HG03378 (cell line): ENCODE data around the gene CYP4V2.

ENCODE experiments used
- ATAC-seq: cut with Tn5 transposase; IDR thresholded peaks from one replicate; pipeline ENCODE4 v1.9.1; 2021; ENCODE audit warnings: mild to moderate bottlenecking, moderate library complexity; ENCODE audit not compliant: unreplicated experiment

CYP4V2 gene

DNA sequence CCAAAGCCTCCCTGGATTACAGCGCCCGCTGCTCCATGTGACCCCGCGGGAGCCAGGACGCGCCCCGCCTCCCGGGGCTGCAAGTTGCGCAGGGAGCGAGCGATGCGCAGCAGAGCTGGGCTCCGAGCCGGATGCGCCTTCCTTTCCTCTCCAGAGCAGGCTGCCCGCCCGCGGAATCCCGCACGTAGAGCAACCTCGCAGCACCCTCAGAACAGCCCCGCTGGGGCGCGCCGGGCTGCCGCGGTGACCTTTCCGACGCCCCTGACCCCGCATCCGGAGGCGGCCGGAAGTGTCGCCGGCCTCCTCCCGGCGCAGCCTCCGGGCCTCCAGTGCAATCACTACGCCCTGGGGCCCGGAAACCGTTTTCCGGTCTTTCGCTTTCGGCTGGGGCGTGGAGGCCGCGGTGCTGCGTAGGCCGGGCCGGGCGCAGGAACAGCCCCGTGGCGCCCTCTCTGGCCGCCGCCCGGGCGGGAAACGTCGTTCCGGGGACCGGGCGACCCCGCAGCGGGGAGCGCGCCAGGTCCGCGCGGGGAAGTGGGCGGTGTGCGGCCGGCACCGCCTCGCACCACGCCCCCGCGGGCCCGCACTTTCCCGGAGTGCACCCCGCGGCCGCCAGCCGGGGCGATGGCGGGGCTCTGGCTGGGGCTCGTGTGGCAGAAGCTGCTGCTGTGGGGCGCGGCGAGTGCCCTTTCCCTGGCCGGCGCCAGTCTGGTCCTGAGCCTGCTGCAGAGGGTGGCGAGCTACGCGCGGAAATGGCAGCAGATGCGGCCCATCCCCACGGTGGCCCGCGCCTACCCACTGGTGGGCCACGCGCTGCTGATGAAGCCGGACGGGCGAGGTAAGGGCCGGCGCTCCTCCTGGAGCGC lies at the start of gene CYP4V2:
CYP4V2 (plus strand) TSS at position 368 of the 866 bp plus-strand sequence; CDS start at position 625, 257 bp downstream.
- ATAC-seq: peak; percentile 79

DNA sequence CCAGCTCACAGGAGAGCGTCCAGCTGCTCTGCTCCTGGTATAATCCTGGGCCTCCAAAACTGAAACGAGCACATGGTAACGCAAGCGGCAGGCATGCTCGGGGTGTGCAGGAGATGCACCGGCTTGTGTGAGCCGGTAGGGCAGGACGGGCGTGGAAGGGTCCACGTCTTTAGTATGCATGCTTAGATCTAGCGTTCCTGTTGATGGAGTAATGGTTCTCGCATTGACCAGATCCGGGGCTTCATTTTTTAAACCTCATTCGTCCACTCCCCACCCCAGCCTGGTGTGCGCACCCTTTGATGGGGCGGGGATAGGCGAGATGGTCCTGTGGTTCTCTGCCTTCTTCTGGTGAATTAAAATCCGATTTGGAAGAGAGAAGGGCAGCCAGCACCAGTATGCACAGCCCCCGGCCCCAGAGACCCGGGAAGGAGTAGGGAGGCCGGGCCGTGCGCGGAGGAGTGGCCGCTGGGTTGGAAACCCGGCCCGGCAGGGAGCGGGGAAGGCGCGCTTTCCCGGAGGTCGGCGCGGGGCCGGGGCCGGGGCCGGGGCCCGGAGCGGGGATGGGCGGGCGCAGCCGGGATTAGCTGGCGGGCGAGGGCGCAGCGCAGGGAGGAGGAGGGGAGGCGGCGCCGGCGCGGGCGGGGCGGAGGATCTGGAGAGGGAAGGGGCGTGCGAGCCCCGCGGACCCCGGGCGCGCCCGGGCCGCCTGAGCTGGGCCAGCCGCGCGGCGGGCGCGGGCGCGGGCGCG lies 47.0 kb upstream of the CYP4V2 start:
- peak; percentile 37 for ATAC-seq

DNA sequence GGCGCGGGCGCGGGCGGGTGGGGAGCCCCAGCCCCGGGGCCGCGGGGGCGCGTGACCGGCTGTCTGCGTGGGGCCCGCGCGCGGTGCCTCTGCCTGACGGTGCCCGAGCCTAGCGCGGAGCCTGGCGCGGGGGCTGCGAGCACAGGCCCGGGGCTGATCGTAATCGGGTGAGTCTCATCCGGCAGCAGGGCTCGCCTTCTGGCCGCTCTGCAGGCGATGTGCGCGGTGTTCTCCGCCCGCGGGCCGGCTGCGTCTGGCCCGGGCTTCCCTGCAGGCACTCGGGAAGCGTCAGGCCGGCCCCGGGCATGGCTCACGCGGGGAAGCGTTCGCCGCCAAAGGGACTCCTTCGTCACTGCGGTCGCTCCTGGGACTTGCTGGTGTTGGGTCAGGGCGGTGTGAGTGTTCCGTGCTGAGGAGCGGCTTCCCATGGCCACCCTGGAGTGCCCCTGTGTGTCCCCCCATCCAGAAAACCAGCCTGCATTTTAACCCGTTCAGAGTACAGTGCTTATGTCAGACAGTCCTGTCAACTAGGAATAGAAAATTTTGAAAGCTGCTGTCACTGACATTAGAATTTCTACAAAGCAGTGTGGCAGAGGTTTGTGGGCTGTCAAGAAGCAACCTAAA lies 46.3 kb upstream of the CYP4V2 start:
- peak; percentile 29 for ATAC-seq

DNA sequence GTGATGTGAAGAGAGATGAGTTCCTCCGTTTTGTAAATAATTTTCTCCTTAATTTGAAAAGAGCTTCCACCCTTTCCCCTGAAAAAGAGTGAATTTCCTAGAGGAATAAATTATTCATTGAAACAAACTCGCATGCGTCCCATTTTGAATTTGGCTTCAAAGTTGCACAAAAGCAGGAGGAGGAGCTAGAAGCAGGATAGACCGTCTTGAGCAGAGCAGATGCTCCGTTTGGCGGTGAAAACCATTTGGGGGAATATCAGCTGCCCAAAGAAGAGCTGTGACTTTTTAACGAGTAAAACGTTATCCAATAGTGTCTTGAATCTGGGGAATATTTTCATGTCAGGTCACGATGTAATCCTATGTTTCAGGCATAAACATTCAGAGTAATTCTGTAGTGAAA lies 44.9 kb upstream of the CYP4V2 start:
- no peak for ATAC-seq

DNA sequence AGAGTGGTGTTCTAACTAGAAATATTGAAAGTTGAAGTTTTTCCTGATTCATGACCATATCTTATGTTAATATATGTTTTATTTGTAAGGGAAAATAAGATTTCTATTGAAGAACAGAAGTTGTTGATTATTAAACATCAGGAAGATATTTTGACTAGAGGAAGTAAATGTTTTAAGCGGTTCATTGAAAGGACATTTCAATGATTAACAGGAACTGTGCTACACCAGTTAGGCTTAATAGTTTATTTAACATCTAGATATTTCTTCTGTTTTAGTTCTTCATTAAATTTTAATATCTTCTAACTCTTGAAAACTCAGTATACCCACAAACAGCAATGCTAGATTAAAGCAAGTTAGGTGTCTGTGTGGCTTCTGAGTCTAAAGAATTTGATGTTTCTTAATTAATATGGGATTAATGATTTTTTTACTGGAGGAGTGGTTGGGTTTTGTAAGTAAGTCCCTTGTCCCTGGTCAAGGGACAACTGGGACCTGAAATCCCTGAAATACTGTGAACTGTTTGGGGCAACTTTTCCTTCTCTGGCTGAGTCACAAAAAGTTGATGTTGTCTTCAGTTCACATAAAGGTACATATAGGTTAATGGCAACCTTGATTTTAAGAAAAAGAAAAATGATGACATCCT lies 42.9 kb upstream of the CYP4V2 start:
- ATAC-seq: peak; percentile 43

DNA sequence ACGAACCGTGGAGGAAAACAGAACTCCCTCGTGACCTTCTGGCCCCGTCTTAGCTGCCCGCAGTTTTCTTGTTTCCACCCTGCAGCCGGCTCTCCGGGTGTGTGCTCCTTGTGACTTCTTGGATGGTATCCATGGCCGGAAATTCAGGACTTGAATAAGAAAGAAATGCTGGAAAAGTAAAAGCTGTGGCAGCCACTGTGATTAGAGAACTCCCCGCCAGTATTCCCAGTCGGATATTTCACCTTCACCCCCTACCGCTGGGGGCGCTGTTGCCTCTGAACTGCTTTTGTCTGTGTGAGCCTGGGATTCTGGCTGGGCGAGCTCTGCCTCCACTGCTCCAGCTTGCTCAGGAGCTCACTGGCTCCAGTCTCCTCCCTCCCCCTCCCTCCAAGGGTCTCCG lies 41.5 kb upstream of the CYP4V2 start:
- no peak for ATAC-seq

DNA sequence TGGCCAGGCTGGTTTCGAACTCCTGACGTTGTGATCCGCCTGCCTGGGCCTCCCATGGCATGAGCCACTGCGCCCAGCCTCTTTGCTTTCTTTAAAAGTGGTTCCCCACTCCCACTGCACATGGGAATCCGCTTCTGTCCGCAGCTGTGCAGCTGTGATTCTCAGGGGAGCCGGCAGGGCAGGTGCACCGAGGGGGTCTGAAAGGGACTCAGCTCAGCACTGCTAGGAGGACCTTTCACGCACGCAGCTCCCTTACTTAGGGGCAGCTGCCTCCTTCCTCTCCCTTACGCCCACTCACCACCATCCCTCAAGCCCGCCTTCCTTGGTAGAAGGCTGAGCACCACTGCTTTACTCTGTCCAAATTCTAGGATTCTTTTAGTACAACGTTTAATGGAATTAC lies 40.4 kb upstream of the CYP4V2 start:
- no peak for ATAC-seq

DNA sequence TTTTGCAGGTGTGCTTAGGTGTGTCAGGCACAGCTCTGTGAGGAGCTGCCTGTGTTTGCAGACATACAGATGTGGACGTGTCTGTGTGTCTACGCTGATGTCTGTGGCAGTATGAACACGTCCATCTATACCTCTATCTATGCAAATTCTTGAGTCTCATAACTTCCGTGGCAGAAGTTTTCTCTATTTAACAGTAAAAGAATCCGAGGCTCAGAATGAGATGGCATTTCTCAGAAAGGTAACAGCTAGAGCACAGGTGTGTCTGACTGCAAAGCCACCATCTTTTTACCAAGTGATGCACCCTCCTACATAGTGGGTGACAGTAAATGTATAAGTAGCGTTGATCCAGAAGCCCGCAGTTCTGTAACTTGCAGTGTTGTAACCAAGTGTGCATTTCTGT lies 39.9 kb upstream of the CYP4V2 start:
- ATAC-seq: no peak

DNA sequence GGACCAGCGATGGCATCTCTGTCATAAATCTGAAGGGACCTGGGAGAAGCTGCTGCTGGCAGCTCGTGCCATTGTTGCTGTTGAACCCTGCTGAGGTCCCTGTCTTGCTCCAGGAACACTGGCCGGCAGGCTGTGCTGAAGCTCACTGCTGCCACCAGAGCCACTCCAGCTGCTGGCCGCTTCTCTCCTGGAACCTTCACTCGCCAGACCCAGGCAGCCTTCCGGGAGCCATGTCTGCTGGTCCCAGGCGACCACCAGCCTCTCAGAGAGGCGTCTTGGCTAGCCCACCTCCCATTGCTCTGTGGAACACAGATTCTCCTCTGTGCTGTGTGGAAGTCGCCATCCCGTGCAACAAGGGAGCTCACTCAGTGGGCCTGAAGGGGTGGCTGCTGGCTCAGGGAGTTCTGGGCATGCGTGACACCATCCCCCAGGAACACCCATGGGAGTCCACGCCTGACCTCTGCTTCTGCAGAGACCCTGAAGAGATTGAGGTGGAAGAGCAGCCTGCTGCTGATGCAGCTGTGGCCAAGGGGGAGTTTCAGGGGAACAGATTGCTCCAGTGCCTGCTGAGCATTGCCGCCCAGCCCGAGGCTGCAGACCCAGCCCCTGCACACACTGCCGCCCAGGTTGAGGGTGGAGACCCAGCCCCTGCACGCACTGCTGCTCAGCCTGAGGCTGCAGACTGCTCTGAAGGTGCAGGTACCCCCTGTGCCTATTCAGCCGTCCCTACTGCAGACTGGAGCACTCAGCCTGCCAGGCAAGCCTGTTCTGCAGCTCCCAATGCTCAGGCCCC lies 33.1 kb upstream of the CYP4V2 start:
- no peak for ATAC-seq

DNA sequence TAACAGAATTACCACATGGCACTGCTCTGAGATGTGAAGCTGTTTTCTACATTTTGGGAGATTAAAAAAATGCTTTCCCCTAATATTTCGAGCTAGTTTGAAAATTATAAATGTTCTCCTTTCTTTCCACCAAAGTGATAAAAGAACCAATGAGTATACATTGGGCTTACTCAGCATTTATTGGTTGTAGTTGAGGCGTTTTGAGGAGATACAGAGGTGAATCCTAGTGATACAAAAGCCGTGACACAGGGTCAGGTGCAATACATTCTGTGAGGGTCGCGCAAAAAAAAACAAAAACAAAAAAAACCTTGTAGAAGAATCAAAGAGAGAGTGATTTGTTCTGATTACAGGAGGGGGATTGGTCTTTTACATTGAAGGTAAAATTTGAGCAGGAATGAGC lies 32.4 kb upstream of the CYP4V2 start:
- no peak for ATAC-seq

DNA sequence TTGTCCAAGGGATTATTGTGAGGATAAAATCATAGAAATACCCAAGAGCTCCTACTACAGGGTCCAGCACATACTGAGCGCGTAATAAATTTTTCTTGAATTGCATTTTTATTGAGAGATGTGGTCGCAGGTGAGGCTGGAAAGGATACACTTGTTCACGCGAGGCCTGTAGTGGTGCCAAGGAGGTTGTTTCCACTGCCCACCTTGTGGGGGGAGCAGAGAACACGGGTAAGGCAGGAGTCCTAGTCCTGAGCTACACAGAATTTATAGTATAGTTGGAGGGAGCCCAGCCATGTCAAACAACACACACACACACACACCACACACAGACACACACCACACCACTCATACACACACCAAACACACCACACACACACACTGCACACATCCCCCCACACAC lies 31.8 kb upstream of the CYP4V2 start:
- ATAC-seq: no peak

DNA sequence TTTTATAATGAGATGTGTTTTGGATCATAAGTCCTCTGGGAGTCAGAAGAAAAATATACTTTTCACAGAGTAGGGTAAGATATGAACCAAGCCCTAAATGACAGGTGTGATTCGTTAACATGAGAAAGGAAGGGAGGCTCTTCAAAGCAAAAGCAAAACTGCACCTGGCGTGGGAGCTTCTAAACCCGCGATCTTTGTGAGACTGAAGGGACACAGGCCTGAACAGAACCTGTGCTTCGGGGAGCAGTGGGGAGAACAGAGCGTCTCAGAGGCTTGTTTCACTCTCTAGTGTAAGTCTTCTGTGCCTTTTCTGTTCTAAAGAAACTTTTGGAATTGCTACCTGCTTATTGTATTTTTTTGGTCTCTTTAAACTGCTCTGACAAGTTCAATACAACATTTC lies 30.2 kb upstream of the CYP4V2 start:
- peak; percentile 79 for ATAC-seq

DNA sequence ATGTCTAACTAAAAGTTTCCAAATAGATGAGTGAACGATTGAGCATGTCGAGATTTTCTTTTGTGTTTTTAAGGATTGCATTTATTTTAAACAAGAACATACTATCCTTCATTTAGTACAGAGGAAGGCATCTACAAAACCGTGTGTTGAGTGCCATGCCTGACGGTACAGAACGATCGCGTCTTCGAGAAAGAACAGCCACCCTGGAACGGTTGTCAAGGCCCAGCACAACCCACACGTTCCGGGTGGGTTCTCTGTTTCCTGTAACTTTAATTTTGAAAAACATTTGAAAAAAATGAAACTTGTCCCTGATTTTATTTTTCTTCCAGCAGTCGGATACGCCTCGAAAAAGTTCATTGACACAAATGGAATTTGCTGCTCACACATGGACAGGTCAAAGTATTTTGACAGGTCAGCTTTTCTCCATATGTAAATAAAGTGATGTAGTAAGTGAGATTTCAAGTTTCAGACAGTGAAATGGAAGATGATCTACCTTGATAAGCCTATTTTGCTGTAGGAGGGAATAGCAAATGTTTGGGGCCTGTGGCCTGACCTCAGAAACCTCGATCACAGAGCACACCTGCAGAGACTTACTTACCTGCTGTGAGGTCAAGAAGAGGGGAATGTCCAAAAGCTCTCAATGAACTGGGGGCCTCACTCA lies 24.4 kb upstream of the CYP4V2 start:
- ATAC-seq: no peak

DNA sequence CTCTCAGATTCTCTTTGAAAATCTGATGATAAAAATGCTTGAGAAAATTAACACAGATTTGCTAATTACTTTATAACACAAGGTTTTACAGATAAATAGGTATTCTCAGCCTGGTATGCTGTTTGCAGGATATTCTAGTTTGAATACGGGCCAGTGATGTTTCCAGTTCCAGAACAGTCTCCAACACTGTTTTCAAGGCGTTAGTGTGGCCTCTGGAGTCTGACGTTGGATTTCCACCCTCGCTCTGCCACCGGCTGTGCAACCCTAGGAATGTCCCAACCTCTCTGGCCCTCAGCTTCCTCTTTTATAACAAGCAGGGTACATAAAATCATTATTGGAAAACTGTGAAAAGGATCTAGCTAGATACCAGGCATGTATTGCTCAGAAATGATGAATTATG lies 23.8 kb upstream of the CYP4V2 start:
- ATAC-seq: no peak

DNA sequence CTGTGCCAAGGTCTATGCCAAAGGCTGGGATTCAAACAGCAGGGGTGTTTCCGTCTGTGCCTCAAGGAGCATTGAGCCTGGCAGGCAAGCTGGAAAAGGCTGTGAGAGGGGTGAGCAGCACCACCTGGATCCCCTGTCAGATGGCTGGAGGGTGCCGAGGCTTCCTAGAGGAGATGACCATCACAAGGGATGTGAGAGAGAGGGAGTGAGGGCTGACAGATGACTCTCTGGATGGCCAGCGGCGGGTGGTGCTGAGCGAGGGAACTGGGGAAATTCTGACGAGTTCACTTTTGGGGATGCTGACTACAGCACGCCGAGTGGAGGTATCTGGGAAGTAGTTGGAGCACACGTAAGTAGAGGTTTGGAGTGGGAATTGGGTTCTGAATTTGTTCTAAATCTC lies 22.6 kb upstream of the CYP4V2 start:
- no peak for ATAC-seq

DNA sequence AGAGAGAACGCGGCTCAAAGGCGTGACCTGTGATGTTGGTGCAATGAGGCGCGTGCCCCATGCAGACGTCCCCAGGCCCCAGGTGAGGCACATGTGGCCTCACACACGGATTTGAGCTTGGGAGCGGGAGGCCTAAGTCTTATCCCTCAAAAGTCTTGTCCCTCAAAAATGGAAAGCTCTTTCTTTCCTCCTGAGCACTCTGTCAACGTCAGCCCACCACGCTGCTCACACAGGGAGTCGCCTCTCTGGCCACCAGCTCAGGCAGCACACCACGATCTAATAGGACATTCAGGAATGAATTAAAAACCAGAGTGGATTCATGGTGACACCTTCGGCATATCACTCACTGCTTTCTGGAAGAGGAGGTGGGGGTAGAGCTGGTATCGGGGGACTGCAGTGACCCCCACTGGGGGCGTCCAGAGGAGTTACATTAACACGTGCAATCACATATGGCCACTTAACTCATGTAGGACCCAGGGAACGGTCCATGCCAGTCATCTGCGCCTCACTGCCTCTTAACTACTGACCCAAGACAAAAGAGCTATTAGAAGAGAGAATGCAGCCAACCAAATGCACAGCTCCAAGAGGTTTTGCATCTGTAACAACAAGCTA lies 21.9 kb upstream of the CYP4V2 start:
- no peak for ATAC-seq

DNA sequence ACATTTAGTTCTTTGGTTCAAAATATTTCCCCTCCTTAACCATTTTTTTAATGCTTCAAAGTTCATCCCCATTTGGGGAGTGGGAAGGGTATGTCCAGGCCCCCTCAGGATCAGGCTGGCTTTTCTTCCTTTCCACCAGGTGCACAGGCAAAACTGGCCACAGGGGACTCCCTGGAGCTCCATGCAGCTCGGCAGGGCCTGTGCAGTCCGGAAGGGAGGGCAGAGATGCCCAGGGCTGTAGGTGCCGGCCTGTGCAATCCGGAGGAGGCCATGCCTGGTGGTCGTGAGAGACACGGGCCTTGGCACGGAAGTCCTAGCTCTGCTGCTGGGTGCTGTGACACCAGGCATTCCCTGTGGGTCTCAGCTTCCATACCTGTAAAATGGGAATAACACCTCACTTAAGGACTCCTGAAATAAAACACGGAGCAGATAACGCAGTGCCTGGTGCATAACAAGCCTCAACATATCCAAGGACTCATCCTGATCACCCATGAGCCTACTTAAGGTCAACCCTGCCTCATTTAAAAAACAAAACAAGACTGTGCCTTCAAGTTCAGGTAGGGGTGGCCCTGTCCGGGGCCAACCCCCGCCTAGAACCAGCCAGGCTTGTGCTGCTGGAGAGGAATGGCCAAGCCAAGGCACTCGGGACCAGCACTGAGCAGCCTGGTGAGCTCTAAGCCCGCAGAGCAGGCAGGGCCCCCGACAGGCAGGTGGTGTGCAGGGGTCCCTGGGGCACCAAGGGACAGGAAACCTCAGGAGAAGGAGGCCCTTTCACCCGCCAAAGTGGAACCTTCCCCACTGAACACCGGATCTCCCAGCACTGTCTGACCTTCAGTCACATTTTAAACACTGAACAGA lies 21.2 kb upstream of the CYP4V2 start:
- ATAC-seq: no peak

DNA sequence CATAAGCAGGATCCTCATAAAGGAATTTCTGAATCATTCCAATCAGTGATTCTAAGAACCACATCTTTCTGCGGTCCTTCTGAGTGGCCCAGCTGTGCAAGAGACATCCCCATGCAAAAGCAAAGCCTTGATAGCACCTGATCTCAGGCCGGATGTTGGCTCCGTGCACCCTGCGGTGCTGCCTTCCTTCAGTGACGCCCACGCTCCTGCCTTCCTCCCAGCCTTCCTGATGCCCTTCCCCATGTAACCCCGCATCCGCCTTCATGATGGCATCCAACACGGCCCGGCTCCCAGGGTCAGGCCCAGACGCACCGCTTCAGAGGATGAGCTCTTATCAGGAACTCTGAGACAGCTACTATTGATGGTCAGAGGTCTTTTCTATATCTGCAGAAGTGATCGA lies 20.4 kb upstream of the CYP4V2 start:
- ATAC-seq: no peak

DNA sequence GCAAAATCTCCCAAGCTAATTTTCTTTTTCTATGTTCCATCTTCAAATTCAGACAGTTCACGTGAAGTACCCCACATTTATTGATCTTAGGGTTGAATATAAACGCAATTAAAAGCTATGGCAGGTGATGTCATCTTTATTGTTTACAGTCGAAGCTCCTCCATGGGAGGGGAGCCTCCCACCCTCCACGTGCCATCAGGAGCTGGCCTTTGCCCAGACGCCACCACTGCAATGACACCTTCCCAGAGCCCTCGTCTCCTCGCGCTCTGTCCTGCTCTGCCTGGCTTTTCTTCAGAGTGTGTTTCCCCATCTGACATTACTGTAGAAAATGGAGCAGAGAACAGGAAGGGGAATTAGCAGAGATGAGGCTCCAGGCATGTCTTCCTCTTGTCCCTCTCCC lies 18.8 kb upstream of the CYP4V2 start:
- no peak for ATAC-seq
